H1 (cell line): ENCODE data around the gene RAD51B. TPM values are rescaled to one million over a fixed set of nuclear protein-coding genes. Genes with fewer than 3 reads are reported as not detected.

Experiments used
- CTCF ChIA-PET: fragments of 300-600 bp; sonication (Branson Sonifier 250); formaldehyde crosslinking; loops from one replicate; lab custom pipeline; 2021; ENCODE audit not compliant: partially characterized antibody; lab: Charles Lee
- POLR2A ChIA-PET: fragments of 300-600 bp; sonication (Branson Sonifier 250); formaldehyde crosslinking; loops from one replicate; lab custom pipeline; 2021; ENCODE audit warnings: inconsistent platforms; ENCODE audit not compliant: partially characterized antibody; lab: Charles Lee
- DNase-seq, 2 experiments: peaks; one replicate each; pipeline versions ENCODE4 v3.0.0 to v3.0.0-alpha.2; 2010 to 2022; ENCODE audit warnings: low spot score in 2 of 2, low read depth in 1 of 2, mixed read lengths in 1 of 2
- FAIRE-seq: peaks from 2 replicates; lab custom pipeline; 2011; peaks lifted over from hg19 to GRCh38; lab: Jason Lieb, UNC
- H2AFZ ChIP-seq: 2 replicates; pipeline ENCODE4 v1.8.1; 2012; ENCODE audit warnings: low read length, inconsistent platforms
- H2AK5ac ChIP-seq: 2 replicates; pipeline ENCODE4 v1.6.1; 2013; ENCODE audit warnings: low read depth, low read length
- H2BK120ac ChIP-seq: replicated peaks from 2 replicates; pipeline ENCODE3; 2013; ENCODE audit warnings: low read depth, low read length, inconsistent platforms
- H2BK12ac ChIP-seq: 2 replicates; pipeline ENCODE4 v1.6.1; 2013; ENCODE audit warnings: low read depth, low read length
- H2BK15ac ChIP-seq: 2 replicates; pipeline ENCODE4 v1.6.1; 2013; ENCODE audit warnings: low read length
- H2BK20ac ChIP-seq: 2 replicates; pipeline ENCODE4 v1.6.1; 2013; ENCODE audit warnings: low read length
- H2BK5ac ChIP-seq: 2 replicates; pipeline ENCODE4 v1.6.1; 2013; ENCODE audit warnings: low read depth, low read length
- H3K14ac ChIP-seq: 2 replicates; pipeline ENCODE4 v1.6.1; 2013; ENCODE audit warnings: inconsistent platforms; ENCODE audit not compliant: insufficient read length
- H3K18ac ChIP-seq: 2 replicates; pipeline ENCODE4 v1.6.1; 2013; ENCODE audit warnings: low read length; ENCODE audit errors: extremely low read depth
- H3K23ac ChIP-seq: 2 replicates; pipeline ENCODE4 v1.6.1; 2013; ENCODE audit warnings: inconsistent platforms; ENCODE audit not compliant: insufficient read length
- H3K23me2 ChIP-seq: 2 replicates; pipeline ENCODE4 v1.6.1; 2013; ENCODE audit warnings: low read depth, low read length
- H3K27ac ChIP-seq: 2 replicates; pipeline ENCODE4 v1.6.1; 2011; ENCODE audit warnings: low read depth, low read length, inconsistent platforms
- H3K27me3 ChIP-seq, 4 experiments: replicated peaks in 1 of 4; 1 replicate in 1 of 4; 2 replicates in 3 of 4; pipeline versions ENCODE4 v1.6.1 to v1.8.1; 2011 to 2013; ENCODE audit warnings: low read length in 3 of 4, mild to moderate bottlenecking in 3 of 4, inconsistent platforms in 2 of 4, mixed read lengths in 2 of 4, moderate library complexity in 1 of 4; ENCODE audit not compliant: control insufficient read depth in 3 of 4, insufficient read depth in 3 of 4; ENCODE audit errors: extremely low read depth in 1 of 4
- H3K36me3 ChIP-seq, 4 experiments: 2 replicates each; pipeline versions ENCODE4 v1.6.1 to v1.8.1; 2011 to 2013; ENCODE audit warnings: mild to moderate bottlenecking in 4 of 4, low read length in 3 of 4, moderate library complexity in 2 of 4, control low read depth in 1 of 4, inconsistent platforms in 1 of 4; ENCODE audit not compliant: insufficient read depth in 4 of 4, control insufficient read depth in 2 of 4
- H3K4ac ChIP-seq: replicated peaks from 2 replicates; pipeline ENCODE3; 2013; ENCODE audit warnings: low read length, low read depth, mixed read lengths, inconsistent platforms; ENCODE audit not compliant: insufficient read length
- H3K4me1 ChIP-seq, 4 experiments: replicated peaks in 1 of 4; 1 replicate in 1 of 4; 2 replicates in 3 of 4; pipeline versions ENCODE4 v1.6.1 to v1.8.1; 2011 to 2013; ENCODE audit warnings: low read length in 3 of 4, inconsistent platforms in 2 of 4, mixed read lengths in 1 of 4; ENCODE audit not compliant: insufficient read depth in 4 of 4, control insufficient read depth in 3 of 4
- H3K4me2 ChIP-seq, 2 experiments: 2 replicates each; pipeline versions ENCODE4 v1.6.1 to v1.8.1; 2011 to 2013; ENCODE audit warnings: low read depth in 2 of 2, low read length in 2 of 2, control low read depth in 1 of 2, inconsistent platforms in 1 of 2, mild to moderate bottlenecking in 1 of 2; ENCODE audit not compliant: insufficient read depth in 1 of 2
- H3K4me3 ChIP-seq, 4 experiments: fragments of 200-600, 300-600 bp in 1 of 4; sonication (generic), shearing (Covaris generic), sonication (Bioruptor Twin) in 1 of 4; 2 replicates each; pipeline versions ENCODE4 v1.5.1 to v1.8.1; 2011 to 2016; ENCODE audit warnings: low read length in 4 of 4, low read depth in 3 of 4, control low read depth in 2 of 4, inconsistent platforms in 2 of 4, mild to moderate bottlenecking in 2 of 4, mixed read lengths in 1 of 4, moderate library complexity in 1 of 4; ENCODE audit not compliant: insufficient read depth in 2 of 4; ENCODE audit errors: extremely low read depth in 1 of 4
- H3K56ac ChIP-seq: replicated peaks from 2 replicates; pipeline ENCODE3; 2013; ENCODE audit warnings: low read depth, mild to moderate bottlenecking, mixed read lengths, low read length, inconsistent platforms; ENCODE audit not compliant: insufficient read length
- H3K79me1 ChIP-seq: 2 replicates; pipeline ENCODE4 v1.6.1; 2013; ENCODE audit warnings: low read depth, low read length, control low read depth
- H3K79me2 ChIP-seq, 2 experiments: 2 replicates each; pipeline versions ENCODE4 v1.6.1 to v1.8.1; 2012 to 2013; ENCODE audit warnings: low read length in 2 of 2, mild to moderate bottlenecking in 2 of 2, inconsistent platforms in 1 of 2; ENCODE audit not compliant: insufficient read depth in 2 of 2, control insufficient read depth in 1 of 2
- H3K9ac ChIP-seq, 4 experiments: replicated peaks in 1 of 4; 1 replicate in 1 of 4; 2 replicates in 3 of 4; pipeline versions ENCODE4 v1.6.1 to v1.8.1; 2011 to 2013; ENCODE audit warnings: low read depth in 3 of 4, low read length in 3 of 4, control low read depth in 2 of 4, mild to moderate bottlenecking in 2 of 4, moderate library complexity in 2 of 4, inconsistent platforms in 1 of 4; ENCODE audit errors: extremely low read depth in 1 of 4
- H3K9me3 ChIP-seq, 2 experiments: 2 replicates each; pipeline versions ENCODE4 v1.6.1 to v1.8.1; 2012 to 2013; ENCODE audit warnings: mild to moderate bottlenecking in 2 of 2, moderate library complexity in 2 of 2, control low read depth in 1 of 2, inconsistent platforms in 1 of 2, low read depth in 1 of 2, low read length in 1 of 2, mixed read lengths in 1 of 2; ENCODE audit not compliant: insufficient read depth in 2 of 2
- H4K20me1 ChIP-seq, 2 experiments: replicated peaks in 1 of 2; 2 replicates each; pipeline versions ENCODE3 to v1.8.1; 2011 to 2013; ENCODE audit warnings: inconsistent platforms in 2 of 2, low read length in 2 of 2, mild to moderate bottlenecking in 1 of 2; ENCODE audit not compliant: insufficient read depth in 2 of 2, control insufficient read depth in 1 of 2
- H4K5ac ChIP-seq: 2 replicates; pipeline ENCODE4 v1.6.1; 2013; ENCODE audit warnings: low read length, low read depth, mixed read lengths, inconsistent platforms; ENCODE audit not compliant: insufficient read length
- H4K8ac ChIP-seq: 2 replicates; pipeline ENCODE4 v1.8.0; 2013; ENCODE audit warnings: mild to moderate bottlenecking, moderate library complexity, low read length, inconsistent platforms; ENCODE audit not compliant: insufficient read depth; ENCODE audit errors: extremely low read depth
- H4K91ac ChIP-seq: replicated peaks from 2 replicates; pipeline ENCODE3; 2013; ENCODE audit warnings: low read length, mixed read lengths, inconsistent platforms; ENCODE audit not compliant: insufficient read length
- CEBPB ChIP-seq: IDR thresholded peaks from 2 replicates; pipeline ENCODE4 v1.6.1; 2012; ENCODE audit warnings: low read depth, low read length
- FOSL1 ChIP-seq: IDR thresholded peaks from 2 replicates; pipeline ENCODE4 v1.6.1; 2011; ENCODE audit warnings: mild to moderate bottlenecking, low read depth, low read length, moderate library complexity; ENCODE audit not compliant: insufficient read depth
- YY1 ChIP-seq: IDR thresholded peaks from 2 replicates; pipeline ENCODE4 v1.6.1; 2011; ENCODE audit warnings: low read depth, mild to moderate bottlenecking, low read length
- WGBS, 2 experiments: shearing (Covaris generic) in 1 of 2; methylation state at CpG; one replicate each; pipeline versions ENCODE4 v1.1.6 to v1.1.7; 2013 to 2015; ENCODE audit warnings: low lambda C conversion rate in 2 of 2, mixed read lengths in 2 of 2, inconsistent platforms in 1 of 2, low coverage in 1 of 2, missing lambda C conversion rate in 1 of 2; ENCODE audit not compliant: insufficient replicate concordance in 2 of 2, insufficient coverage in 1 of 2, insufficient read length in 1 of 2; ENCODE audit errors: extremely low coverage in 1 of 2, missing lambda C conversion rate in 1 of 2; 5-methylcytosine and 5-hydroxymethylcytosine counted together
- polyA plus RNA-seq, 7 experiments: library from polyadenylated mRNA; depleted of rRNA in 3 of 7; stranded (reverse) in 5 of 7; unstranded in 2 of 7; fragments of >200 nt in 5 of 7; fragments of 200-250 nt in 2 of 7; gene quantifications; 1 replicate in 5 of 7; 2 replicates in 1 of 7; 4 replicates in 1 of 7; pipeline versions ENCODE4 v1.2.1 to v1.2.3, GENCODE V29; 2011 to 2013; ENCODE audit warnings: missing spikeins in 2 of 7, mixed read lengths in 2 of 7
- total RNA-seq: library from RNA; stranded (reverse); fragmentation: NEBNext Ultra II Directional; extraction: Animal tissue kit (Norgen Biotek cat#: 25700); gene quantifications from 2 replicates; pipeline ENCODE4 v1.2.1, GENCODE V29; 2021

Gene RAD51B
- total and polyA plus RNA-seq, 2 of the 8 experiments (the other 6 are each of a cell fraction or from before 2014, with no cell fraction given), result 3.9 to 14.9 TPM

DNA sequence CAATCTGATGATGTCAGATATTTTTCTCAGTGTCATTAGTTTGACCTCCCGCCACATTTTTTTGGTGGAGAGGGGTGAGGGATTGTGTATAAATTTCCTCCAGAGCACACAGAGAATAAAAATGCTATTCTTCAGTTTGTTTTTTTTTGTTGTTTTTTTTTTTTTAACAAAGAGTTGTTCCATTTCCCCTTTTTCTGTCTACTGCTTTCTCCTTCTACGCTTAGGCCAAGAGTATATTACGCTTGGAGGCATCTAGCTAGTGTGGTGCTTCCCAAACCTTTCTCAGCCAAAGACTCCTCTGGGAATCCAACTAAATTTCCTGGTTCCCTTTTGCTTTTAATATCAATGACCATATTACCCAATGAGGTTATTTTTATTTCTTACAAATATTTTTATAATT is 507.7 kb downstream of the RAD51B start:
- 99% methylated on average over 3 of the region's 3 CpGs; no CpG with 5 or more reads in 1 of the 2 experiments for WGBS, 2 experiments
- no peak overlapping the region for H2BK20ac ChIP-seq
- FAIRE-seq (no peak), DNase-seq (no peak)
- no peak overlapping the region for H2BK5ac ChIP-seq
- POLR2A ChIA-PET, result interaction anchor here (1.4 kb wide), 1 partner anchor 9 kb away, joined by 4 read pairs; no protein-coding TSS in a partner anchor
- no peak overlapping the region for H2AFZ ChIP-seq
- no peaks in the 10 kb centered on the region for H3K79me1 ChIP-seq
- H3K27me3 ChIP-seq, result no peaks in the 10 kb centered on the region
- no peak overlapping the region for H2BK120ac ChIP-seq
- no peak overlapping the region for H3K4ac ChIP-seq
- H2AK5ac ChIP-seq, result no peak overlapping the region
- no peak overlapping the region for H3K23ac ChIP-seq
- CTCF ChIA-PET, result no interaction called here
- H3K36me3 ChIP-seq, result no peaks in the 10 kb centered on the region
- no peaks in the 10 kb centered on the region for H4K20me1 ChIP-seq
- H3K23me2 ChIP-seq, result no peaks in the 10 kb centered on the region
- no peak overlapping the region for H3K27ac ChIP-seq
- no peak overlapping the region for H4K91ac ChIP-seq
- H2BK12ac ChIP-seq, result no peak overlapping the region
- H3K4me1 ChIP-seq, result peaks cover 0 to 2% (median 0%) of the 10 kb centered on the region in 4 experiments; a peak in 2 of 7 replicates
- no peak overlapping the region for H4K8ac ChIP-seq
- no peak overlapping the region for H2BK15ac ChIP-seq
- H3K9ac ChIP-seq, result no peak overlapping the region
- no peaks in the 10 kb centered on the region for H3K9me3 ChIP-seq
- no peak overlapping the region for H3K56ac ChIP-seq
- no peak overlapping the region for H4K5ac ChIP-seq
- no peaks in the 10 kb centered on the region for H3K79me2 ChIP-seq
- H3K4me3 ChIP-seq, result no peak overlapping the region
- H3K14ac ChIP-seq, result no peak overlapping the region
- H3K18ac ChIP-seq, result no peak overlapping the region
- no peak overlapping the region for H3K4me2 ChIP-seq
- TF ChIP-seq CEBPB (no peak), YY1 (no peak), FOSL1 (no peak)
